PC-9 (cell line): ENCODE results near the gene ZNF483. TPM values are rescaled to one million over a fixed set of nuclear protein-coding genes. Genes with fewer than 3 reads are reported as not detected.
"Not testable (repeated sequence)": the region's sequence is repeated elsewhere in the genome, so short reads cannot be mapped to it uniquely, and the experiment has no call there.

Experiments
- BruUV-seq: library from RNA; stranded (reverse); fragments of 400-500 nt; replicated peaks from 2 replicates; lab custom pipeline; 2021; lab: Mats Ljungman, UMichigan
- CTCF ChIA-PET: fragments of 300-600 bp; sonication (Branson Sonifier 250); formaldehyde crosslinking; loops from one replicate; lab custom pipeline; 2022; ENCODE audit warnings: antibody characterized with exemption; lab: Charles Lee
- POLR2A ChIA-PET: fragments of 300-600 bp; sonication (Branson Sonifier 250); formaldehyde crosslinking; loops from one replicate; lab custom pipeline; 2022; ENCODE audit warnings: antibody characterized with exemption; ENCODE audit not compliant: unreplicated experiment; lab: Charles Lee
- DNase-seq, 2 experiments: peaks; one replicate each; pipeline versions ENCODE4 v3.0.0 to v3.0.0-alpha.2; 2015 to 2022; ENCODE audit warnings: mixed read lengths in 1 of 2
- H2AFZ ChIP-seq: fragments of 200-600 bp; sonication (generic); 2 replicates; pipeline ENCODE4 v1.8.1; 2017; ENCODE audit warnings: antibody characterized with exemption
- H3F3A ChIP-seq: fragments of 200-600 bp; sonication (generic); 2 replicates; pipeline ENCODE4 v1.8.1; 2017; ENCODE audit warnings: antibody characterized with exemption, mild to moderate bottlenecking, low read depth; ENCODE audit not compliant: insufficient read depth
- H3K27ac ChIP-seq: fragments of 200-600 bp; sonication (generic); 2 replicates; pipeline ENCODE4 v1.6.1; 2016; ENCODE audit warnings: mixed run types
- H3K27me3 ChIP-seq: fragments of 200-600 bp; sonication (generic); 2 replicates; pipeline ENCODE4 v1.6.1; 2016; ENCODE audit warnings: low read depth, mixed run types; ENCODE audit not compliant: insufficient read depth
- H3K36me3 ChIP-seq: fragments of 200-600 bp; sonication (generic); 2 replicates; pipeline ENCODE4 v1.6.1; 2016; ENCODE audit warnings: low read depth, mixed run types
- H3K4me1 ChIP-seq: fragments of 200-600 bp; sonication (generic); replicated peaks from 2 replicates; pipeline ENCODE4 v1.6.1; 2016; ENCODE audit warnings: mixed run types; ENCODE audit not compliant: insufficient read depth
- H3K4me2 ChIP-seq: fragments of 200-600 bp; sonication (generic); 2 replicates; pipeline ENCODE4 v1.6.1; 2017; ENCODE audit warnings: mixed run types
- H3K4me3 ChIP-seq: fragments of 200-600 bp; sonication (generic); 2 replicates; pipeline ENCODE4 v1.6.1; 2016; ENCODE audit warnings: mixed run types
- H3K79me2 ChIP-seq: fragments of 200-600 bp; sonication (generic); 2 replicates; pipeline ENCODE4 v1.6.1; 2017; ENCODE audit warnings: low read depth, mixed run types
- H3K9me2 ChIP-seq: fragments of 200-600 bp; sonication (generic); 2 replicates; pipeline ENCODE4 v1.8.1; 2017; ENCODE audit warnings: mild to moderate bottlenecking; ENCODE audit not compliant: insufficient read depth
- H3K9me3 ChIP-seq: fragments of 200-600 bp; sonication (generic); 2 replicates; pipeline ENCODE4 v1.8.1; 2016; ENCODE audit warnings: low read depth; ENCODE audit not compliant: insufficient read depth
- H4K20me1 ChIP-seq: fragments of 200-600 bp; sonication (generic); 2 replicates; pipeline ENCODE4 v1.8.1; 2017; ENCODE audit not compliant: insufficient read depth
- EZH2 ChIP-seq: fragments of 200-600 bp; sonication (generic); IDR thresholded peaks from 2 replicates; pipeline ENCODE4 v1.8.0; 2017; ENCODE audit warnings: antibody characterized with exemption, low read depth
- intact Hi-C: fragments of 100-400 bp; cut with micrococcal nuclease; formaldehyde crosslinking; loops from one replicate; pipeline ENCODE4 v1.10.0; 2022; ENCODE audit not compliant: unreplicated experiment
- total RNA-seq: library from RNA; stranded (reverse); gene quantifications from 2 replicates; pipeline ENCODE4 v1.2.3, GENCODE V29; 2021
- TF ChIP-seq, protein P1 (sequence below): fragments of 200-600 bp; sonication (generic); conservative IDR thresholded peaks from 2 replicates; pipeline ENCODE4 v1.6.1; 2017; ENCODE audit warnings: mixed run types, antibody characterized with exemption, mild to moderate bottlenecking, moderate library complexity

The ZNF483 gene
- total RNA-seq, 1 experiment from 2014 or later = 7.3 TPM

DNA sequence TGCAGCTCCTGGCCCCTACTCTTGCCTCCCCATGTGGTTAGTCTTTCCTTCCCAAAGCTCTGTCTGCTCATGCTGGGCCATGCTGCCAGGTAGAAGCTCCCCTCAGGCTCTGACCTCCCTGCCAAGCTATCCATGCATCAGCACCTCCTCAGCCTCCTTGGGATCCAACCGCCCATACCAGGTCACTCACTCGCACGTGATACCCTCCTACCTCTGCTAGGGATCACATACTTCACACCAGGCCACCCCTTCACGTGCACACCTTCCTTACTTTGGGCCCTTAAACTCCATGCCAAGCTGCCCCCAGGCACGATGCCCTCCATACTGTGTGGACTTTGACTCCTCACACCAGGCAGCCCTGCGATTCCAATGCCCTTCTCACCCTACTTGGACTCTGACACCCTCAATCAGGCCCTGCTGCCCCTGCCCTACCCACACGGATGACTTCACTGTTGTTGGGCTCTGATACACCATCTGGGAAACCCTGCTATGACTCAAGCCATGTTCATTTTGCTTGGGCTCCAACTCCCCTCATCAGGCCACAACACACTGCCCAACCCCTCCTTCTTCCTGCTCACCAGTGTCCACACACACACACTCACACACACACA lies 34.1 kb downstream of the ZNF483 start:
- H3K4me3 ChIP-seq = no peak overlapping the region
- POLR2A ChIA-PET = interaction anchor here (0.7 kb wide), 1 partner anchor 911 kb away, joined by 3 read pairs; no protein-coding TSS in a partner anchor
- CTCF ChIA-PET = no interaction called here
- H3K27ac ChIP-seq = no peak overlapping the region
- no peaks in the 10 kb centered on the region for H3K27me3 ChIP-seq
- intact Hi-C loops = no loop called here
- no TSS peak for BruUV-seq
- H3K79me2 ChIP-seq = no peaks in the 10 kb centered on the region
- TF ChIP-seq, protein P1, sequence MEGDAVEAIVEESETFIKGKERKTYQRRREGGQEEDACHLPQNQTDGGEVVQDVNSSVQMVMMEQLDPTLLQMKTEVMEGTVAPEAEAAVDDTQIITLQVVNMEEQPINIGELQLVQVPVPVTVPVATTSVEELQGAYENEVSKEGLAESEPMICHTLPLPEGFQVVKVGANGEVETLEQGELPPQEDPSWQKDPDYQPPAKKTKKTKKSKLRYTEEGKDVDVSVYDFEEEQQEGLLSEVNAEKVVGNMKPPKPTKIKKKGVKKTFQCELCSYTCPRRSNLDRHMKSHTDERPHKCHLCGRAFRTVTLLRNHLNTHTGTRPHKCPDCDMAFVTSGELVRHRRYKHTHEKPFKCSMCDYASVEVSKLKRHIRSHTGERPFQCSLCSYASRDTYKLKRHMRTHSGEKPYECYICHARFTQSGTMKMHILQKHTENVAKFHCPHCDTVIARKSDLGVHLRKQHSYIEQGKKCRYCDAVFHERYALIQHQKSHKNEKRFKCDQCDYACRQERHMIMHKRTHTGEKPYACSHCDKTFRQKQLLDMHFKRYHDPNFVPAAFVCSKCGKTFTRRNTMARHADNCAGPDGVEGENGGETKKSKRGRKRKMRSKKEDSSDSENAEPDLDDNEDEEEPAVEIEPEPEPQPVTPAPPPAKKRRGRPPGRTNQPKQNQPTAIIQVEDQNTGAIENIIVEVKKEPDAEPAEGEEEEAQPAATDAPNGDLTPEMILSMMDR = no peak
- TF ChIP-seq EZH2 = no peak
- H3K4me1 ChIP-seq = no peaks in the 10 kb centered on the region
- peaks cover 8% of the 10 kb centered on the region; the same call in 1 of the 2 replicates for H3K36me3 ChIP-seq
- peaks cover 8% of the 10 kb centered on the region; the same call in 1 of the 2 replicates for H3K9me3 ChIP-seq
- no peaks in the 10 kb centered on the region for H4K20me1 ChIP-seq
- H3F3A ChIP-seq = peaks cover 38% of the 10 kb centered on the region
- DNase-seq = peak; percentile 35 to 37
- H3K9me2 ChIP-seq = no peaks in the 10 kb centered on the region
- H2AFZ ChIP-seq = no peak overlapping the region
- no peak overlapping the region for H3K4me2 ChIP-seq

DNA sequence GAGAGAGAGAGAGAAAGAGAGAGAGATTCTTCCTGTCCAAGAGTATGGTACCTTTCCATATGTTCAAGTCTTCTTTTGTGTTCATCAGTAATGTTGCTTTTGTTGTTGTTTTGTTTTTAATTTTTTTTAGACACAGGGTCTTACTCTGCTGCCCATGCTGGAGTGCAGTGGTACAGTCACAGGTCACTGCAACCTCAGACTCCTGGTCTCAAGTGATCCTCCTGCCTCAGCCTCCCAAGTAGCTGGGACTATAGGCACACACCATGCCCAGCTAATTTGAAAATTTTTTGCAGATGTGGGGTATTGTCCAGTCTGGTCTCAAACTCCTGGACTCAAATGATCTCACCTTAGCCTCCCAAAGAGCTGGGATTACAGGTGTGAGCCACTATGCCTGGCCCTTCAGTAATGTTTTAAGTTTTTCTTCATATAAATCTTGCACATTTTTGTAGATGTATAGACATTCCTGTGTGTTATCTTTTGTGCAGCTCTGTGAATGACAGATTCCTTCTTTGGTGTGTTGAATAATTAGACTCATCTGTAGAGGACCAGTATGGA lies 36.3 kb downstream of the ZNF483 start:
- POLR2A ChIA-PET = no interaction called here
- Histone ChIP-seq H2AFZ (no peak overlapping the region), H3K27ac (no peak overlapping the region), H3F3A (peaks cover 54% of the 10 kb centered on the region), H3K4me2 (no peak overlapping the region), H4K20me1 (no peaks in the 10 kb centered on the region), H3K79me2 (no peaks in the 10 kb centered on the region), H3K9me3 (no peaks in the 10 kb centered on the region; the same call in 1 of the 2 replicates), H3K9me2 (no peaks in the 10 kb centered on the region), H3K4me1 (no peaks in the 10 kb centered on the region), H3K27me3 (no peaks in the 10 kb centered on the region), H3K36me3 (peaks cover 25% of the 10 kb centered on the region), H3K4me3 (no peak overlapping the region)
- CTCF ChIA-PET = no interaction called here
- no peak for TF ChIP-seq EZH2
- TF ChIP-seq, protein P1 = no peak
- DNase-seq = no peak
- intact Hi-C loops = no loop called here
- TSS peak; percentile 22 for BruUV-seq

DNA sequence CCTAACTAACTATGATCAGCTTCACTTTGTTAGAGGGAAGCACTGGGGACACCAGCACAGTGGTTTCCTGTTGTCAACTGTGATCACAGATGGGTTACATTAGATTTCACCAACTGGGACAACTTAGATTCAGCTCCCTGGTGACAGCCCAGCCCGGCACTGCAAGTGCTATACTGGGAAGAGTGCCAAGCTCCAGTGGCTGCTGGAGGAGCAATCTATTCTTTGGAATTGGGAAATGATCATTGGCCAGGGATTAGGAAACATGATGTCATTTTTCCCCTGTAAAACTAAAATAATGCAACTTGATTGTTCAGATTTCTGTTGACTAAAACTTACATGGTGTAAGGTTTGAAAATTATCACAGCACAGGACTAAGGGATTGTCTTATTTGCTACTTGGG lies 41.3 kb downstream of the ZNF483 start:
- no peak overlapping the region for H2AFZ ChIP-seq
- no peak for DNase-seq
- no peaks in the 10 kb centered on the region for H3K9me2 ChIP-seq
- no TSS peak for BruUV-seq
- H3K79me2 ChIP-seq = no peaks in the 10 kb centered on the region
- no peaks in the 10 kb centered on the region for H4K20me1 ChIP-seq
- POLR2A ChIA-PET = no interaction called here
- no peaks in the 10 kb centered on the region for H3K4me1 ChIP-seq
- no peak overlapping the region for H3K27ac ChIP-seq
- no peak overlapping the region for H3K4me2 ChIP-seq
- no peak for TF ChIP-seq EZH2
- TF ChIP-seq, protein P1 = no peak
- H3F3A ChIP-seq = peaks cover 82% of the 10 kb centered on the region
- CTCF ChIA-PET = no interaction called here
- H3K36me3 ChIP-seq = peaks cover 69% of the 10 kb centered on the region
- H3K27me3 ChIP-seq = no peaks in the 10 kb centered on the region
- 0 out of 2 replicates have a peak, but pooled peaks cover 3% of the 10 kb centered on the region for H3K9me3 ChIP-seq
- intact Hi-C loops = no loop called here
- no peak overlapping the region for H3K4me3 ChIP-seq

DNA sequence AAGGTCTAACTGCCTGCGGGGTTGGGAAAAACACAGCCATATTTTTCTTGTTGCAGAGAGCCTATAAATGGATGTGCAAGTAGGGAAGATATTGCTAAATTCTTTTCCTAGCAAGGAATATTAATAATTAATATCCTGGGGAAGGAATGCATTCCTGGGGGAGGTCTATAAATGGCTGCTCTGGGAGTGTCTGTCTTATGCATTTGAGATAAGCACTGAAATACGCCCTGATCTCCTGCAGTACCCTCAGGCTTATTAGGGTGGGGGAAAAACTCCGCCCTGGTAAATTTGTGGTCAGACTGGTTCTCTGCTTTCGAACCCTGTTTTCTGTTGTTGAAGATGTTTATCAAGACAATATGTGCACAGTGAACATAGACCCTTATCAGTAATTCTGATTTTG lies 43.1 kb downstream of the ZNF483 start:
- intact Hi-C loops, H2AFZ ChIP-seq, H3K4me3 ChIP-seq, H3K4me2 ChIP-seq, CTCF ChIA-PET, H3K9me3 ChIP-seq, BruUV-seq, H3K9me2 ChIP-seq, H3K27me3 ChIP-seq, H3K79me2 ChIP-seq, DNase-seq, H3K27ac ChIP-seq, H4K20me1 ChIP-seq, H3K4me1 ChIP-seq: not testable (repeated sequence)
- Histone ChIP-seq H3F3A (peaks cover 80% of the 10 kb centered on the region), H3K36me3 (peaks cover 84% of the 10 kb centered on the region)
- POLR2A ChIA-PET = interaction anchor here (0.6 kb wide), 1 partner anchor 462 kb away, joined by 3 read pairs; no protein-coding TSS in a partner anchor
